H54 (cell line): ENCODE data around the gene GTF3C4.

ENCODE experiments used
- DNase-seq: peaks from one replicate; pipeline ENCODE4 v3.0.0; 2011; ENCODE audit warnings: low spot score, mixed read lengths; ENCODE audit not compliant: insufficient read length
- FAIRE-seq: peaks from 3 replicates; lab custom pipeline; 2011; peaks lifted over from hg19 to GRCh38; lab: Jason Lieb, UNC
- POLR2A ChIP-seq: IDR thresholded peaks from 2 replicates; pipeline ENCODE4 v1.6.1; 2011; ENCODE audit warnings: low read depth, mild to moderate bottlenecking, low read length

GTF3C4 gene, protein sequence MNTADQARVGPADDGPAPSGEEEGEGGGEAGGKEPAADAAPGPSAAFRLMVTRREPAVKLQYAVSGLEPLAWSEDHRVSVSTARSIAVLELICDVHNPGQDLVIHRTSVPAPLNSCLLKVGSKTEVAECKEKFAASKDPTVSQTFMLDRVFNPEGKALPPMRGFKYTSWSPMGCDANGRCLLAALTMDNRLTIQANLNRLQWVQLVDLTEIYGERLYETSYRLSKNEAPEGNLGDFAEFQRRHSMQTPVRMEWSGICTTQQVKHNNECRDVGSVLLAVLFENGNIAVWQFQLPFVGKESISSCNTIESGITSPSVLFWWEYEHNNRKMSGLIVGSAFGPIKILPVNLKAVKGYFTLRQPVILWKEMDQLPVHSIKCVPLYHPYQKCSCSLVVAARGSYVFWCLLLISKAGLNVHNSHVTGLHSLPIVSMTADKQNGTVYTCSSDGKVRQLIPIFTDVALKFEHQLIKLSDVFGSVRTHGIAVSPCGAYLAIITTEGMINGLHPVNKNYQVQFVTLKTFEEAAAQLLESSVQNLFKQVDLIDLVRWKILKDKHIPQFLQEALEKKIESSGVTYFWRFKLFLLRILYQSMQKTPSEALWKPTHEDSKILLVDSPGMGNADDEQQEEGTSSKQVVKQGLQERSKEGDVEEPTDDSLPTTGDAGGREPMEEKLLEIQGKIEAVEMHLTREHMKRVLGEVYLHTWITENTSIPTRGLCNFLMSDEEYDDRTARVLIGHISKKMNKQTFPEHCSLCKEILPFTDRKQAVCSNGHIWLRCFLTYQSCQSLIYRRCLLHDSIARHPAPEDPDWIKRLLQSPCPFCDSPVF

GRCh38 chr9:132670457-132671391 is at the start of gene GTF3C4:
GTF3C4 (plus strand) TSS chr9:132670464; CDS start chr9:132670599, 135 bp downstream.
- peak; percentile 81 for DNase-seq

DNA sequence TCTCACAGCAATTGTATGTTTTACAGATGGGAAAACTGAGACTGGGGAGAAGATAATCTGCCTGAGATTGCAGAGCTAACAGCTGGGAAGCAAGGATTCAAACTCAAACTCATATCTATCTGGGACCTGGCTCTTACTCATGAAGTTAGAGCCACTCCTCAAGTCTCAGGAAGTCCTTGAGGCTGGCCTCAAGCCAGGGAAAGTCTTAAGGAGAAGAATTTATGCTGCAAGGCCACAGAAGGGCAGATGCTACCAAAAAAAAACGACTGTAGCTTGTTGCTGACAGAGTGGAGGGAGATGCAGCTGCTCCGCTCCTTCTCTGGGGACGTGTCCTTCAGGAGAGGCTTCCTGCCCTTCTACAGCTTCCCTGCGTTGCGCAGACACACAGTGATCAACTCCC is 48.1 kb upstream of the GTF3C4 start:
- TF ChIP-seq POLR2A: no peak
- DNase-seq: no peak
- FAIRE-seq: peak; percentile 43

More at GRCh38 chr9:132670457-132671391, at the start of gene GTF3C4:
- TF ChIP-seq POLR2A: peak; percentile 53; the same call in 1 of the 2 replicates
- no peak for FAIRE-seq

GRCh38 chr9:132626285-132626684 is 44.0 kb upstream of the GTF3C4 start:
- no peak for TF ChIP-seq POLR2A
- FAIRE-seq: no peak

DNA sequence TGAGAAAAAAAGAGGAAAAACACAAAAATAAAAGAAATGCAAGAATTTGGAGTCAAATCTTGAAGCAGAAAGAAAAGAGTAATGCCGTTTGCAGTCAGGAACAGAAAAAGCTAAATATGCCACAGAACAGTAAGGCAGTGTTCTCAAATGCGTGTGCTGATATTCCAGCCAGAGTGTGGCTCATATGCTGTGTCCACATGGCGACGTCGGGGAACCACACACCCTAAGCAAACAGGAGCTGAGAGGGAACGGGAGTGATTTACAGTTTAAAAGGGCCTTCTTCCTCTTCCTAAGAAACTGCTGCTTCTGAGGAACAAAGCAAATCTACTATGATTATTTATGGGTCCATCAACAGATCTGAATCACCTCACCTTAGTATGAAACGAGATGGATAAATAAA is 43.2 kb upstream of the GTF3C4 start:
- FAIRE-seq (no peak), DNase-seq (no peak)
- TF ChIP-seq POLR2A: no peak

More at GRCh38 chr9:132626285-132626684, 44.0 kb upstream of the GTF3C4 start:
- no peak for DNase-seq

DNA sequence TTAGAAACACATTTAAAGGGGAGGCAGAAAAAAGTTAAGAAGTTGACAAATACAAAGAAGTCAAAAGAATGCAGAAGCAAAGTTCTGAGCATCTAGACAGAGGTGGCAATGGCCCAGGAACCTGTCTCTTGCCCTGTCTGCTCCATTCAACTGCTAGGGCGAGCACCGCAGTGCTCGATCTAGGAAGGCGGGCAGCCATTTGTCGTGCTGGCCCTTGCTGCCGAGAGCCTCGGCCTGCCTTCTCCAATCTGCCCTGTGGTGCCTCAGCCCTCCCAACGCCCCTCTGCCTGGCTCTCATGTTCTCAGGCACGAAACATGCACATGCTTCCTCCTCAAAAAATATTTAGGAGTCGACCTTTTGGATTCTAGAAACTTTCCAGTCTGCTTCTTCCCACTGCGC is 42.7 kb upstream of the GTF3C4 start:
- TF ChIP-seq POLR2A: no peak
- FAIRE-seq: no peak
- DNase-seq: no peak

GRCh38 chr9:132628746-132629145 is 41.5 kb upstream of the GTF3C4 start:
- TF ChIP-seq POLR2A: no peak
- FAIRE-seq: no peak
- no peak for DNase-seq

GRCh38 chr9:132630116-132630515 is 40.1 kb upstream of the GTF3C4 start:
- DNase-seq: no peak
- no peak for TF ChIP-seq POLR2A
- no peak for FAIRE-seq

DNA sequence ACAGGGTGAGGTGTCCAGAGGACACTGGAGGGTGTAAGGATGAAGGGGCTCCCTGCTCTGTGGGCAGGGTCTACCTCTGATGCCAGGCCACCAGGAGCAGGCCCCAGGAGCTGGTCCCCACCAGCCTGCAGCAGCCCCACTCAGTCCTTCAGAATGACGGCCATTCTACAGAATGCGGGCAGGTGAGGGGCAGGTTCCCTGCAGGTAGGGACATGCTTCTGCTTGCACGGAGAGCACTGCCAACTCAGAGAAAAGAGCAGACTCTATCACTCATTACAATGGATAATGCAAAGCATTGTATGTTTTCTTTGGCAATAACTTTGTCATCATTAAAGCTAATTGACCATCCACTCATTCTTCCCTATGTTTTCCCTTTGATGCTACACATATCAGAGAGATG is 39.5 kb upstream of the GTF3C4 start:
- DNase-seq (no peak), FAIRE-seq (no peak)
- TF ChIP-seq POLR2A: no peak

- DNase-seq: peak; percentile 52
- TF ChIP-seq POLR2A: no peak
- FAIRE-seq: peak; percentile 76
Observed at GRCh38 chr9:132631280-132631679, 39.0 kb upstream of the GTF3C4 start.

GRCh38 chr9:132631685-132632084 is 38.6 kb upstream of the GTF3C4 start:
- no peak for DNase-seq
- FAIRE-seq: no peak
- TF ChIP-seq POLR2A: no peak

DNA sequence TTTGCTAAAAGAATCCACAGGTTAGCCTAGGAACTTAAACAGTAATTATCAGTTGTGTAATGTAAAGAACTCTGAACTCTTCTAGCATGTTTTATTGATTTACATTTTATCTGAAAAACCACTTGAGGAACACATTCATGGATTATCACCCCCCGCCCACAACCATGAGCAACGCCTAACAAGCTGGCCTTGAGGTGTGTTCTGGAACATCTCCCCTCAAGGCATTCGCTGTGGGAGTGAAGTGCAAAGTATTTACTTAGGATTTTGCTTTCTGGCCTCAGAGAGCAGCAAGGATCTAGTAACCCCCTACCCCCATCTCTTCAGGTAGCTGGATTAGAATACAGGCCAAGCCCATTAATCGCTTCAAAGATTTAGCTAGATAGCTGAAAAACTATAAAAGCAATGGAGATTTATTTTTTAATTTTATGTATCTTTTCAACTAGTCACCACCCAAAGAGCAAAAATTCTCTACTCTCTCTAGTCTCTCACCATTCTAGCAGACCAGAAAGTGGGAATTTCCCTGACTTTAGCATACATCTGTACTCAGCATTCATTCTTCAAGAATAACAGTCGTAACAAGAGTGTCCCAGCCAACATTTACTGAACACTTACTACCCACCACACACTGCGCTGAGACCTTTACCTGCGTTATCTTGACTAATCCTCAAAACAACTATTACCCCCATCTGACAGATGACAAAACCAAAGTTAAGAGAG is 37.7 kb upstream of the GTF3C4 start:
- DNase-seq: no peak
- no peak for TF ChIP-seq POLR2A
- no peak for FAIRE-seq

DNA sequence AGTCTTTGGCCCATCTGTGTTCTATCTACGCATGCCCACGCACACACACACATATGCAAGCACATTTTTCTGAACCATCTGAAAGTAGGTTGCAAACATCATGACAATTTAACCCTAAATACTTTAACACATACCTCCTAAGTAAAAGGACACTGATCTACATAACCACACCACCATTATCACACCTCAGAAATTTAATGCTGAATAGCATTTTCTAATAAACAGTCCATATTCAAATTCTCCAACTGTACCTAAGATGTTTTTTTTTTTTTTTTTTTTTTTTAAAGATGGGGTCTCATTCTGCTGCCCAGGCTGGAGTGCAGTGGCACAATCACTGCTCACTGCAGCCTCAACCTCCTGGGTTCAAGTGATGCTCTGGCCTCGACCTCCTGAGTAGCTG is 35.9 kb upstream of the GTF3C4 start:
- TF ChIP-seq POLR2A: no peak
- FAIRE-seq: no peak
- no peak for DNase-seq

GRCh38 chr9:132637351-132637750 is 32.9 kb upstream of the GTF3C4 start:
- TF ChIP-seq POLR2A: no peak
- DNase-seq (no peak), FAIRE-seq (no peak)
